CMK (cell line): ENCODE data around the gene FAM171A2.

Experiments used
- DNase-seq: peaks from one replicate; pipeline ENCODE4 v3.0.0-alpha.2; 2010; ENCODE audit warnings: low read depth

The FAM171A2 gene

DNA sequence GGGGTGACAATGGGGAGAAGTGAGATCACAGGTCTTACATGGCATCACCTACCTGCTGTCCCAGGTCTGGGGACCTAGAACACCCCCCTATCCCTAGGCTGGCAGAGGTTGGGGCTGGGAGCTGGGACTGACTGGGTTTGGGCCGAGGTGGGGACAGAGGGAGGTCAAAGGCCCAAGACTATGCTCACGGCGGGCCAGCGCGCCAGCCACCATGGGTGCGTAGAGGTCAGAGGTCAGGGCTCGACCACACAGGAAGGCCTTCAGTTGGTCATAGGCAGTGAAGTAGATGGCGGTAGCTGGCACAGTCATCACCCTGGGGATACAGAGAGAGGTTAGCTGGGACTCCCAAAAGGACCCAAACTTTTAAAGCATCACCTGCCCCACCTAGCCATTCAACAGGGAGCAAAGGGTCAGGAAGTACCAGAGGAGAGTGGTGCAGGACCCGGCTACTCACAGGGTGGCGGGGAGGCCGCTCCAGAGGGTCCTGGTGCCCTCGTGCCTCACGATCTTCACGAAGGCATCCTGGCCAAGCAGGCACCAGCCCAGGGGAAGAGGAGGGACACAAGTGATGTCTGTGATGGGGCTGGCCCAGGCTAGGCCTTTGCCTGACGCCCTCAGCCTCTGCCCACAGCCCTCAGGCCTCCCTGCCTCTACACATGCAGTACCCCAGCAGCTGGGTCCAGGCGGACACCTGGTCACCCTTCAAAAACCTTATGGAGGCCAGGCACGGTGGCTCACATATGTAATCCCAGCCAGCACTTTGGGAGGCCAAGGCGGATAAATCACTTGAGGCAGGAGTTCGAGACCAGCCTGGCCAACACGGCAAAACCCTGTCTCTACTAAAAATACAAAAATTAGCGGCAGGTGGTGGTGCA lies 42.2 kb downstream of the FAM171A2 start:
- no peak for DNase-seq

DNA sequence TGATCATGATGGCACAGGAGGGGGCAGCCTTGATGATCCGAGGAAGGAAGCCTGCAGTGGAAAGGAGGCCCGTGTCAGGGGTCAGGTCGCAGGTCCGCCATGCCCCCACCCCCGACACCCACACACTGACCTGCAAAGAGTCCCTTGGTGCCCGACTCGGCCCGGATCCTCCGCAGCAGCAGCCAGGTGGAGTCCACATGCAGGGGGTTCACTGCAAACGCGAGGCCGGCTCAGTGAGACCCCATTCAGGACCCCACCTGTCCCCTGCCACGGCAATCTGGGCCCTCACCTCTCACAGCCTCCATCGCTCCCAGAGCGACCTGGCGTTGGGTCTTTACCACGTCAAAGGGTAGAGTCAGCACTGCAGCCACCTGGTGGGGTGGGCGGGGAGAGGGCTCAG lies 43.6 kb downstream of the FAM171A2 start:
- DNase-seq = no peak

DNA sequence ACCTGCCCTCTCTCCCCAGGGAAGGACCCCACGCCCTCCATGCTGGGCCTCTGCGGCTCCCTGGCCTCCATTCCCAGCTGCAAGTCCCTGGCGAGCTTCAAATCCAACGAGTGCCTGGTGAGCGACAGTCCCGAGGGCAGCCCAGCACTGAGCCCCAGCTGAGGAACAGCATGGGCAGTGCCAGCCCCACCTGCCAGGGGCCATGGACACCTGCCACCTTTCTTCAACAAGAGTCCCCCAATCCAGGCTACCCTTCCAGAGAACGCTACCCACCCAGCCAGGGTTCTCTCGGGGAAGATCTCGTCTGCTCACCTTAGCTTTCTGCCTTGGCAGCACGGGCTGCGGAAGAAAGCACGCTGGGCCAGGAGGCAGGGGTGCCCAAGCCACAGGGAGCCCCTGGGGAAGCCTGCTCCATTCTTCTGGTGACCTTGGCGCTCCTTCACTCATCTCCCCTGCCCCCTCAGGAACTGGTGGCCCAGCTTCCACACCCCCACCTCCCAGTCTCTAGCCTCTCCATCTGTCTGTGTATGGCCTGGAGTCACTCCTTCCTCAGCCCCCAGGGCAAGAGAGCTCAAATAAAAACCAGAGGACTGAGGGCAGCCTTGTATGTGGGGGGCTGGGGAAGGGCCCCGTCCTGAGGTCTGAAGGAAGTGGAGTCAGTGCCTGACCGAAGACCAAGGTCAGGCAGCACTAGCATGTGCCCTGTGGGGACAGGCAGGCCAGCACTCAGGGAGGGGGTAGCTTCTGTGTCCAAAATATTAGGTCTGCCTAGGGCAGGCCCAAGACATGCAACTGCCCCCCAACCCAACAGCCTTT lies 45.4 kb downstream of the FAM171A2 start:
- no peak for DNase-seq

DNA sequence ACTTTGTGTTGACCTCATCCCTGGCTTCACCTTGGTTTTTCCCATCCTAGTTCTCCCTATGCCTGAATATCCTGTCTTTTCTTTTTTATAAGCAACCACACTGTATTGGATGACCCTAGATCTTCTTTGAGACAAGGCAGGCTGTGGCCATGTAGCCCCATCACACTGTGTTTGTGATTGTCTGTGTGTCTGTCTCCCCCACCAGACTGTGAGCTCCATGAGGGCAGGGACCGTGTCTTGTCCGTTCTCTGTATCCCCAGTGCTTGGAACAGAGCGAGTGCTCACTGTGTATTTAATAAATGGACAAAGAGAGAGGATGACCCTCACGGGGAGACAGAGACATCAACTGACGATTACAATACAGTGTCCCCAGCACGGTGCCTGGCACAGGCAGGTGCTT lies 46.1 kb downstream of the FAM171A2 start:
- DNase-seq = no peak

DNA sequence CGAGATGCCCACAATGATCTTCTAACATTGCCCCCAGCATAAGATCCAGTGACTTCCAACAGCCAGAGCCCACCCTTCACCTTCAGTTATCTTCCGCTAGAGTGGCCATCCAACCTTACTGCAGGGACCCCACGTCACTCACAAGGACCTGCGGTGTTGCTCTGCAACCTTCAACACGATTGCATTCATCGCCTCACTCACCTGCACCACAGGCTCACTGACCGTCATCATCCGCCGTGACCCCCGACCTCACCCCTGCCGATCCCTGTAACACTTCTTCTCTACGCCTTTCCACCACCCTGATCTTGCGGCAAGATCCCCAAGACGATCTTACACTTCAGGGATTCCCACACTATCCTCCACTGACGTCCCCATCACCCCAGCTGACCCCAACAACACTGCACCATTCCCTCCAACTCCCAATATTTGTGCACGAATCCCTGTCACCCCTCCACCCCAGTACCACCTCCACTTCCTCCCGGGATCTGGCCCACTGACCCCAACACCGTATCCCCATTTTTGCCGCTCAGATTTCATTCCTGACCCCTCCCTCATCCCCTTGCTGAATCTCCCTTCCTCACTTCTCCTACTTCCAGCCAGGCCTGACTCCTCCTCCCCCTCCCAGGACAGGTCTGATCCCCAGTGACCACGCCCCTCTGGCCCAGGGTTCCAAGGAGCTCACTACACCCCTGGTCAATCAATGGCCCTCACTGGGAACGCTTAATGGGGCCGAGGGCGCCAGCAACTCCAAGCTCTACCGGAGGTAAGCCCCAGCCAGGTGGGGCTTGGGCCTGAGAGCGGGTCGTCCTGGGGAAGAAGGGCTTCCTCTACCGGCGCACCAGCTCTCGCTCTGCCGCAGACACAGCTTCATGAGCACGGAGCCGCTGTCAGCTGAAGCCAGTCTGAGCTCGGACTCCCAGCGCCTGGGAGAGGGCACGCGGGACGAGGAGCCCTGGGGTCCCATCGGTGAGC lies 47.6 kb downstream of the FAM171A2 start:
- no peak for DNase-seq

DNA sequence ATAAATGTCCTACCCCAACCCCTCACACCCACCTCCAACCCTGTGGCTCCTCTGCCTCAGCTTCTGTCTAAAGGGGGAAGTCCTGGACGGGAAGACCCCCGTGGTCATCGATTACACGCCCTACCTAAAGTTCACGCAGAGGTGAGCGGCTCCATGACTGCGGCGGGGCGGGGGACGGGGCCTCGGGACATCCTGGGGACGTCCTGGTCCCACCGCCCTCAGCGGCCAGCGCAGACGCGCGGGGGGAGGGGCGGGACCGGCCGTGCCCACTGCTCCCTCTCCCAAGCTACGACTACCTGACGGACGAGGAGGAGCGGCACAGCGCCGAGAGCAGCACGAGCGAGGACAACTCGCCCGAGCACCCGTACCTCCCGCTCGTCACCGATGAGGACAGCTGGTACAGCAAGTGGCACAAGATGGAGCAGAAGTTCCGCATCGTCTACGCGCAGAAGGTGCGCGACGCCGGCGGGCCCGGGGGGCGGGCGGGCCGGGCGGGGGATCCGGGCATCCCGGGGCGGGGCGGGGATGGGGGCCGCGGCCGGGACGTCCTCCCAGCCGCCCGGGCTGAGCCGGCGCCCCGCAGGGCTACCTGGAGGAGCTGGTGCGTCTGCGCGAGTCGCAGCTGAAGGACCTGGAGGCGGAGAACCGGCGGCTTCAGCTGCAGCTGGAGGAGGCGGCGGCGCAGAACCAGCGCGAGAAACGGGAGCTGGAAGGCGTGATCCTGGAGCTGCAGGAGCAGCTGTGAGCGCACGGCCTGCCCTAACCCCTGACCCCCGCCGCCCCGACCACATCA lies 48.6 kb downstream of the FAM171A2 start:
- DNase-seq = no peak

DNA sequence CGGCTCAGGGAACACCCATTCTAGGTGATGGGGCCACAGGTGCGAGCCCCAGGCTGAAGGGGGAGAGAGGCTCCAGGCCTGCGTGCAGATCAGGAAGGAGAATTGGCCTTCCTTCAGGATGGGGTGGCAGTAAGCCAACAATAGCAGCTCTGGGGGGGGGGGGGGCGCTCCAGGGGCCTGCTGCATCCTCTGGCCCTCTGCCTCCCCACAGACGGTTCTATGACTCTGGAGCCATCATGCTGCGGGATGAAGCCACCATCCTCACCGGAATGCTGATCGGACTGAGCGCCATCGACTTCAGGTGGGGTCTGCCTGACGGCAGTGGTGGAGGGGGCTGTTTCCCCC lies 49.2 kb downstream of the FAM171A2 start:
- no peak for DNase-seq

DNA sequence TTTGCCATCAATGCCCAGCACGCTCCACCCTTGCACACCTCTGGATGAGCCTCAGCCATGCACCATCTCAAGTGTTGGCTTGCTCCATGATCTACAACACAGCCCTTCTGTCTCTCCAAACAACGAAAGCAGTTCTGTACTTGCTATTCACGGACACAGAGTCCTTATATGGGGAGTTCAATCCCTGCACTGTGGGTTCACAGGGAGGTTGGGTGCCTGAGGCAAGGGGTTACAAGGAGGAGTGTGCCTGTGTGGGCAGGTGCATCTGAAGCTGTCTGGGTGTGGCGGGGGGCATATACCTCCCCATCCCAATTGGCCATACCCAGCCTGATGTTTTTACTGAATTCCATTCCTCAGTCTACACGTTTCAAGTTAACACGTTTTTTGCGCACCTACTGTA lies 49.6 kb downstream of the FAM171A2 start:
- no peak for DNase-seq

DNA sequence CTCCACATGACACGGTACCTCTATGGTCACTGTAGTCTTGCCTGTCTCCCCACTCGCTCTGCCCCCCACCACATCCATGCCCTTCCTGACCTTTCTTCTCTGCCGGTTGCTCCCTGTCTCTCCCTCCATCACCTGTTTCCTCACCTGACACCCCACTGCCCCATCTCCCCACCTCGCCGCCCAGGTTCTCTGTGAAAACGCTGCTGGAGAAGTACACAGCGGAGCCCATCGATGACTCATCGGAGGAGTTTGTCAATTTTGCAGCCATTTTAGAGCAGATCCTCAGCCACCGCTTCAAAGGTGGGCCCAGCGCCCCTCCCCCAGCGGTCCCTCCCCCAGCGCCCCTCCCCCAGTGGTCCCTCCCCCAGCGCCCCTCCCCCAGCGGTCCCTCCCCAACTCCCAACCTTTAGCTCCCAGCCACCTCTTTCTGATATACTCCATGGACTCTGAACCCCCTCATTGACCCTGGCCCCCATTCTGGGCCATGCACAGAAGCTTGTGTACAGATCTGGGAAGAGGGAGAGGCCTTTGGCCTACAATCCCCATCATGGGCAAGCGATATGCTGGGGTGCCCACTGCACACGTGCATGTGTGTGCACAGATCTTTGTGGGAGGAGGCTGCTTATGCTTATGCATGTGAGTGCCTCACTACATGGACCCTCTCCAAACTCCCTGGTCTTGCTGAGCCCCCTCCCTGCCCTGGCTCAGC lies 51.1 kb downstream of the FAM171A2 start:
- no peak for DNase-seq

DNA sequence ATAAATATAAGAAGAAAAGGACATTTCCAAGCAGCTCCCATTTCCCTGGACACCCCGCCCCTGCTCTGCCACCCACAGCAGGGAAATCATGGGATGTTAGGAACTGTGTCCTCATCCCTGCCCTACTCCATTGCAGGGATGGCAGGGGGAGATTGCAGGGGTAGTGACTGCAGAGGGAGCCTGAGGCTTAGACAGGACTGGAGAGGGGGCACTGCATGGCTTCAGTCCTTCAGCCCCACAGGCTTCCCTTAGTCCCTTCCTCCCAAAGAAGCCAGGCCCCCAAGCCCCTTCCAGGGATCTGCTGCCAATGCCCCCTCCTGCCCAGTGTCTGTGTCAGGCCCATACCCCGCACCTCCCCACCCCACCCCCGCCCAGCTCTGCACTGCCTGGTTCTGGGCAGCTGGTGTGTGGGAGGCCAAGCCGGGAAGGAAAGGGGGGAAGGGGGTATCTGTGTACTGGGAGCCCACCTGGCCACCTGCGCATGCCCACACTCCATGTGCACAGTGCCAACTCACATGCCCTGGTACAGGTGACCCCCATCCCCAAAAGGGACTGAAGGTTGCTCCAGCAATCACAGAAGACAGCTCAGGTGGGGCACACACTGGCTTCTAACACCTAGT lies 52.0 kb downstream of the FAM171A2 start:
- no peak for DNase-seq

DNA sequence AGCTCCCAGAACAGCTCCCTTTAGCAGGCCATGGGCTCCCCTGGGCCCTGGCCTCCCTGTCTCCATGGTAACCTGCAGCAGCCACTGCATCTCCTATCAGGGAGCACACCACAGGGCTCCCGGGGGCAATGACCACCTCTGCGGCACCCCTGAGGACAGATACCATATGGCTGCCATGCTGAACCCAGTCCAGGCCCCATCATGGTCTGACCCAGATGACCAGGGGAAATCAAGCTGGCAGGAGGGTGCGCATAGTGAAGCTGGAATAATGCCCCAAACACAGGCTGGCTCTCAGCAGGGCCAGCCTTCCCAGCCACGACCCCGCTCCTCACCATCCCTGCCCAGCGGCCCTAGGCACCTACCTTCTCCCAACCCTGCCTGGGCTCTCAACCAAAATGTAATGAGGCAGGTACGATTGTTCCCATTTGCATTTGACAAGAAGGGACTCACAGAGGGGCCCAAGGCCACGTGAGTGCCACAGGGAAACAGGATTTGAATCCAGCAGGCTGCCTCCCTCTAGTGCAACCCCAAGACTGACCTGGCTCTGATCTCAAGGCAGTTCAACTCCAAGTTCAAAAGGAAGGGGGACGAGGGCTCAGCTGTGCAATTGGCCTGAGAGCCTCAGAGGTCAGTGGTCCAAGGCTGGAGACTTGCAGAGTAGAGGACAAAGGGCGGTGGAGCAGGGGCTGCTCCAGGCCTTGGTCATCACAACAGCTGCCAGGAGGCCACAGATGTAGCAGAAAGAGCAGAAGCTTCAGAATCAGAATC lies 52.9 kb downstream of the FAM171A2 start:
- no peak for DNase-seq

DNA sequence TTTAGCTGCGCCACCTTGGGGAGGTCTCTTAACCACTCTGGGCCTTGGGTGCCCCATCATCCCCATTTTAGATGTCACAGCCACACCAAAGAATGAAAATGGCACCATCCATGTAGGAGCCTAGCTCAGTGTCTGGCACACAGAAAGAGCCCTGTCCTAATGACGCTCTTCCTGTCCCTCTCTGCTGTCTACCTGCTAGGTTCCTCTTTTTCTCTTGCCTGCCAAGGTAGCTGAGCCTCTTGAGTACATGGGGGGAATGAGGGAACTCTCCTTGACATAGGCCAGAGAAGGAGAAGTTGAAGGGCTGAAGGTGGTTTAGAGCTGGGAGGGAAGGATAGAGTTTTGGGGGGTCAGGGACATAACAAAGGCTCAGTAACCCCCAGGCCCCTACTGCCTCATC lies 53.5 kb downstream of the FAM171A2 start:
- DNase-seq = no peak

DNA sequence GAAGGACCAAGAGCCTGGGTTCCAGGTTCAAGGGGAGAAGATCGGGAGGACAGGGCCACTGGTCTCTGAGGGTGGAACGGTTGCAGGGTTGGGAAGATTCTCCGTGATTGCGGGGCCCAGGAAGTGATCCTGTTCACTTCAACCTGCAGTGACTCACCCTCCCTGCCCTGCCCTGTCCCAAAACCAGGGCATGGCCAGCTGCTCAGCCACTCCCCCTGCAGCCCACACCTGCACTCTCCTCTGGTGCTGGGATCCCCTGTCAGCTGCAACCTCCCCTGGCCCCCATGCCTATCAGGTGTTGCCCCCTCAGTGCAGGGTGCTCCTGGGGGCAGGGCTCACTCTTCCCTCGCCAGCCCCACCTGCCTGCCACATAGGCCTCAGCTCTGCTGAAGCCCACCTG lies 54.2 kb downstream of the FAM171A2 start:
- DNase-seq = no peak

DNA sequence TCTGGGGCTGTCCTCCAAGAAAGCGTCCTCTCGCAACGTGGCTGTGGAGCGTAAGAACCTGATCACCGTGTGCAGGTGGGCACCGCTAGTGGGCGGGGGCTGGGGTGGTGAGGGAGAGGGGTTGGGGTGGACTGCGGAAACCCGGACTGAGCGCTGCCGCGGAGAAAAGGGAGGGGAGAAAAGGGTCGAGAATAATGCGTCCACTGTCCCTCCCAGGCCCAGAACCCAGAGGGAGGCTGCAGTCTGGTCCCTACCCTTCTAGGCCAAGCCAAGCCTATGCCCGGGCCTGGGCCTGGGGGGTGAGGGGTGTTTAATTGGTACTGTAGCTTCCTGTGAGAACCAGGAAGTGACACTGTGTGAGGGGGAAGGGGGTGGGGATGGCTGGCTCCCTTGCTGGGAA lies 54.8 kb downstream of the FAM171A2 start:
- DNase-seq = no peak

DNA sequence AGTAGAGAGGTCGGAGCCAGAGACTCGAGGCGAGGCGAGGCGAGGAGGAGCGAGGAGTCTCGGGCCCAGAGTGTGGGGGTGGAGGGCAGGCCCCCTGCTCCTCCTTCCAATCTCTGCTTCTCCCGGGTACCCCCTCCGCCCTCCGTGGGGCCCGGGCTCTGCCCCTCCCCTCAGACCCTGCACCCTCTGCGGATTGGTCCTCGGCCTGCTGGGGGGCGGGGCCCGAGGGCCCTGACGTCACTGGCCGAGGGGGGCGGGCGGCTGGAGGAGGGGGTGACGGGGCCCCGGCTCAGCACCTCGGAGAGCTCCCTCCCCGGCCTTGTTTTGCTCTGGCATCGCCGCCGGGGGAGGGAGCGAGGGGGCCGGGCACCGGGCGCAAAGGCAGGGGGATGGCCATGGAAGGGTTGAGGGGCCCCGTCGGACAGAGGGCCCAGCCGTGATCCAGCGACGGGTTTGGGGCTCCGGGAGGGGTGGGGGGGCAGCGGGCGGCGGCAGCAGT lies 55.3 kb downstream of the FAM171A2 start, which contains the start of gene RUNDC3A:
Gene RUNDC3A, plus strand, starts transcription at position 282 of the 499 bp plus-strand sequence. CDS start 232 bp downstream, outside the sequence.
- DNase-seq = no peak

DNA sequence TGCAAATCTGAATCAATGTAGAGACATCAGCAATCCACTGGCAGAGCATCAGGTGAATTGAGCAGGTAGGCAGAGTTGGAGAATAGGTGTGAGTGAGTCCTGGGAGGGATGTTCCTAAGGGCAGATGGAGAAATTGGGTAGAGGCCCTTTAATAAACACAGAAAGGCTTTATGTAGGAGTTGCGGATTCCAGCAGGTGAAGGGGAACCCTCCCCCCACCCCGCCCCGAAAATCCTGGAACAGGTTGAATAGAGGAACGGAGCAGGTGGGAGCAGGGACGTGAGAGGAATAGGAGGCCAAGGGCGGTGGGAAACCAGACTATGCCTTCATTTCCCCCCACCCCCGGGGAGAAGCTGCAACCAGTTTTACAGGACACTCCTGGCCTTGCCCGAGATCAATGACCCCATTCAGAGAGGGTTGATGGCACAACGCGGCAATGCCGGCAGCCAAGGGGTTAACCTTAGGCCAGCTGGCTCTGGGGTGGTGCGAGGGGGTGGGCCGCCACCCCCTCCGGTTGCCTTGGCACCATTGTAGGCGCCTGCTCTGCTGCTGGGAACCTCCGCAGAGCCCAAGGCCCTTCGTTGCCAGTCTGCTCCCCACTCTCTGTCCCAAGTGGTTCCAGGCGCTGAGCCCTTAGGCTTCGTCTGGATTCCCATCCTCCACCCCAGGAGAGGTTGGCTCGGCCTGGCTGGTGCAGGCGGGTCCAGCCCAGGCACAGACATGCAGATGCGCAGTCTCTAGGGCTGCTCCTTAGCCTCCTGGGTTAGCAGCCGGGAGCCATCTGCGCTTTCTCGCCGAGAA lies 56.1 kb downstream of the FAM171A2 start:
- DNase-seq = no peak

DNA sequence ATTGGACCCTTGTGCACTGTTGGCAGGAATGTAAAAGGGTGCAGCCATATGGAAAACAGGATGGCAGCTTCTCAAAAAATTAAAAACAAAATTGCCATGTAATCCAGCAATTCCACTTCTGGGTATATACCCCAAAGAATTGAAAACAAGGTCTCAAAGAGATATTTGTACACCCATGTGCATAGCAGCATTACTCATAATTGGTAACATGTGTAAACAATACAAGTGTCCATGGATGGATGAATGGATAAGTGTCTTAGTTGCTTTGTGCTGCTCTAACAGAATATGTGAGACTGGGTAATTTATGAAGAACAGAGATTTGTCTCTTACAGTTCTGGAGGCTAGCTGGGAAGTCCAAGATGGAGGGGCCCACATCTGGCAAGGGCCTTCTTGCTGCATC lies 59.0 kb downstream of the FAM171A2 start:
- no peak for DNase-seq
